Muscle of arm (tissue), 12 donors: ENCODE measurements around the gene MC5R. TPM values are rescaled to one million over a fixed set of nuclear protein-coding genes. Genes with fewer than 3 reads are reported as not detected.
"Not testable (repeated sequence)": the region's sequence is repeated elsewhere in the genome, so short reads cannot be mapped to it uniquely, and the experiment has no call there.

Experiments used
- DNase-seq: peaks from one replicate; pipeline ENCODE4 v3.0.0-alpha.2; 2013
- polyA plus RNA-seq, 12 donors: library from polyadenylated mRNA; unstranded; fragments of 120-200 nt; gene quantifications; one replicate each; pipeline ENCODE4 v1.2.1, GENCODE V29; 2013; ENCODE audit not compliant: insufficient read length in 12 of 12

The MC5R gene
- polyA plus RNA-seq, 12 donors = 0.95 to 8.5 (median 3.0) TPM; not detected in 2

- DNase-seq = no peak
Observed at GRCh38 chr18:13835202-13835601, 11.3 kb downstream of the MC5R start.

GRCh38 chr18:13836559-13836958 is 12.6 kb downstream of the MC5R start:
- DNase-seq = no peak

- no peak for DNase-seq
Observed at GRCh38 chr18:13849791-13850190, 25.8 kb downstream of the MC5R start.

- DNase-seq = not testable (repeated sequence)
Observed at GRCh38 chr18:13862898-13863297, 38.9 kb downstream of the MC5R start.

DNA sequence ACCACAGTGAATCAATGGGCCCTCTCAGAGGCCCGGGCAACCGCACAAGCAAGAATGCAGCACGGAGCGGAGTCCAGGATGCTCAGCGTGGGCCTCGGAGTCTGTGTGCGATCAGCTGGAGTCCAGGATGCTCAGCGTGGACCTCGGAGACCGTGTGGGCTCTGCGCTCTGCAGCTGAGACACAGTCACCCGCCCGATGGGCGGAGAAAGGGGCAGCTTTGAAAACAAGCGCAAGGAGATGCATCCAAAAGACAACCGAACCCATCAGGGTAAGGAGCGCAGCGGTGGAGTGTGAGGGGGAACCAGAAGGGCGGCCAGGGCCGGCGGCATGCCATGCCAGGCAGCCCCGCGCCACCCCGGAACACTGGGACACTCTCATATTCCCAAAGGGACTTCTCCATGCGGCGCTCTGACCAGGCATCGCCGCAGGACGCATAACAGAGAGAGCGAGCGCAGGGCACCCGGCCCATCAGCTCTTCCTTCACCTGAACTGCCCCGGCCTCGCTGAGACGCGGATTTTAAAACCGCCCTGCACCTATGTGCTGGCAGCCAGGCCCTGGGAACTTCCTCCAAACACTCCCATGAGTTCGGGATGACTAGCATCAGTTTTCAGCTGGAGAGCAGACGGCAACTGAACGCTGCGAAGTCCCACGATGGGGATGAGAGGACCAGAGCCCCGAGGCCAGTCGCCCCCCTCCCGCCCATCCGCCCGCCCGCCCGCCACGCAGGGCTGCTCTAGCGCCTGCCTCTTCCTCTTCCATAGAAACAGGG is 44.7 kb downstream of the MC5R start:
- DNase-seq = no peak

- no peak for DNase-seq
Observed at GRCh38 chr18:13871701-13872100, 47.8 kb downstream of the MC5R start.

DNA sequence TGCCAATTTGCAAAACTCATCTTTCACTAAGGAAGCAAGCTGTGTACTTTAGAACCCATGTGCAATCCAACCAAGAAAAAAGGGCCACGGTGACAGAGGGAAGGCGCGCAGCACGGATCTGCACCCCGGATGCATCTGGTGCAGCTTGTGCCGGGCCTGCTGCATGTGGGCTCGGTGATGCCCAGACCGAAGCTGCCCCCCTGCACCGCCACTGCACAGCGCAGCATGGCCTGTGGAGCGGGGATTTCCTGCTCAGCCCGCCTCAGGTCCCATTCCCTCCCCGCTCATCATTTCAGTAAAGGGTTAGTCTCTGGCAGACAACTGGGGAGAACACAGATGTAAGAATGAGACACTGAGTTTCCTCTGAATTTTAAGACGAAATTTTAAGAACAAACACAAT is 48.4 kb downstream of the MC5R start:
- no peak for DNase-seq

DNA sequence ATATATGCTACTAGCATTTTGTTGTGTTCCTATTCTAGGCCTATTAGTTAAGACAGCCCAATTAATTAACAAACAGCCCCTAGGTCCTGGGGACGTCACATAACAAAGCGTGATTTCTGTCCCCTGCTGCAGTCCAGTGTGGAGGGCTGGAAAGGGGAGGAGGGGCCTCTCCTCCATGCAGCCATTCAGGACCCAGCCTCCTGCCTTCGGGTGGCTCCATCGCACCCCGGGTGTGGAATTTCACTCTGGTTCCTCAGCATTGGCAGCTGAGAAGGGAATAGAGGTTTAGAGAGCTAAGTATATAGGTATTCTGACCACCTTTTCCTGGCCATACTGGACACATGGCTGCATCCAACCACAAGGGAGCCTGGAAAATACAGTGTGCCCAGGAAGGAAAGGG is 49.0 kb downstream of the MC5R start:
- DNase-seq = no peak

GRCh38 chr18:13874558-13874957 is 50.6 kb downstream of the MC5R start:
- no peak for DNase-seq

Other genes starting within 250 kb of the MC5R start
- gene FAM210A, start 97.6 kb upstream of the MC5R start, polyA plus RNA-seq = 10 to 100 TPM in 11 of 12 donors, not detected in 1; 14.7 to 38.7 (median 25.1) TPM
- 10 to 100 TPM in 11 of 12 donors, not detected in 1; 23.0 to 45.4 (median 36.8) TPM for gene RNMT, start 97.5 kb upstream of the MC5R start, polyA plus RNA-seq
- gene MC2R, start 91.4 kb downstream of the MC5R start, polyA plus RNA-seq = 1 to 10 TPM in 2 of 12 donors, under 1 TPM in 8, not detected in 2; 0.12 to 1.9 (median 0.36) TPM